HG03521 (cell line): ENCODE measurements around the gene NTM.
"Not testable (repeated sequence)": the region's sequence is repeated elsewhere in the genome, so short reads cannot be mapped to it uniquely, and the experiment has no call there.

Experiments
- ATAC-seq: cut with Tn5 transposase; IDR thresholded peaks from one replicate; pipeline ENCODE4 v1.9.1; 2021; ENCODE audit warnings: mild to moderate bottlenecking, moderate library complexity; ENCODE audit not compliant: unreplicated experiment

The NTM gene

DNA sequence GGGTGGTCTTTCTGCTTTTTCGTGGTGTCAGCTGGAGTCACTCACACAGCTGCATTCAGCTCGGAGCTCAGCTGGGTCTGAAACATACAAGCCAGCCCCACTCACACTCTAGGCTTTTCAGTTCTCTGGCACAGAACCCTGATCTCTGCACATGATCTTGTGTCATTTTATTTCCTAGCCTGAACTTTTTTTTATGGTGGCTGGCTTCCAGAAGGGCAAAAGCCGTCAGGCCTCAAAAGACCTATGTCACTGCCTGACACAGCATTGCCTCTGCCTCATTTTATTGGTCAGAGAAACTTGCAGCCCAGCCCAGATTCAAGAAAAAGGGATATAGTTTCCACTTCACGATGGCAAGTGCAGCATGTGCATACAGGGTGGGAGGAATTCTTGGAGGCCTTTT lies 117.8 kb downstream of the NTM start:
- no peak for ATAC-seq

- ATAC-seq, result no peak
Measured at GRCh38 chr11:131491503-131491902, 121.1 kb downstream of the NTM start.

DNA sequence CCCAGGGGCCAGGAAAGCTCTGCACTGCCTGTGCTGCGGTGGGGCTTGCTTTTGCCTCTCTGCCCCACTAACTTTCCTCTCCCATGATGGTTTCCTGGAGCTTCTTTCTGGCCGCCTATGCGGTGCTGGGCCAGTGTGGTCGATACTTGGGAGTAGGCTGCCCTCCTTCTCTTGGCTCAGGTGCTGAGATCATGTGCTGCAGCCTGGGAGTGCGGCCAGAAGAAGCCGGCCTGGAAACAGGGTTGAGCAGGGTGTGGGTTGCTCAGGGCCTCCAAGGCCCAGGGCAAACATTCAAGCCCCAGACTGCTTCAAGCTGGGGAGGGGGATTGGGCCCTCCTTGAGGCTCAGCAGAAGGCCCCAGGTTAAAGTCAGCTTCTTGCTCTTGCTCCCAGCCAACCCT lies 125.0 kb downstream of the NTM start:
- ATAC-seq, result no peak

GRCh38 chr11:131497686-131498085 lies 127.3 kb downstream of the NTM start:
- not testable (repeated sequence) for ATAC-seq

- no peak for ATAC-seq
Measured at GRCh38 chr11:131498631-131499160, 128.3 kb downstream of the NTM start.

DNA sequence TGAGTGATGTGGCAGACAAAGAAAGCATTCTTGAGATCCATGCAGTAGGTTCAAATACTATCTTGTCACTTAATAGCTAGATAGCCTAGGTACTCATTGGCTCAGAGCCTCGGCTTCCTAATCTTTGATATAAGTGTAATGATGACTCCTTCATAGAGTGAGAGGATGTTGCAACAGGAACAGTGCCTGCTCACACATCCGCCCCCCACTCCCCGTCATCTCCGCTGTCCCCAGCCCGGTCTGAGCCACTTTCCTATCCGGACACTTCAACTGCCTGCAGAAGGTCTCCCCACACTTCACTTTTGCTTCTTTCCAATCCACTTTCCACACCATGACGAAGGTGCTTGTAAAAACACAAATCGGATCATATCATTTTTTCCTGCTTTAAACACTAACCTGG lies 128.8 kb downstream of the NTM start:
- ATAC-seq, result no peak

DNA sequence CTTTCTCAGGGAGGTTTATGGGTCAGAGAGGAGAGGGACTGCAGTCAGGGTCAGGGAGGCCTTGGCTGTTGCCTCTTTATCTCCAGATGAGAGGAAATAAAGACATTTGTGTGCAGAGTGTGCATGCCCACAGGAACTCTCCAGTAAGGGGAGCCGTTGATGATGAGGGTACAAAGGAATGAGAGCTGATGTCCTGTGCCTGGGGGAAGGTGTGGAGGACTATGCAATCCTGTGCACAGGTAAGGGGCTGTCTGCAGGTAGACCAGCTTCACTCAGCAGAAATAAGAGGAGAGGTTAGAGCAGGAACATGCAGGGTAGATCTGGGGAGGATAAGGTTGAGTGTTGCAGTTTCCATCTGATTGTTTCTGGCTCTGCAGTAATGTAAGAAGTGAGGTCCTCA lies 132.6 kb downstream of the NTM start:
- ATAC-seq, result no peak

- no peak for ATAC-seq
Measured at GRCh38 chr11:131504199-131504949, 134.0 kb downstream of the NTM start.

- no peak for ATAC-seq
Measured at GRCh38 chr11:131506348-131506747, 135.9 kb downstream of the NTM start.

DNA sequence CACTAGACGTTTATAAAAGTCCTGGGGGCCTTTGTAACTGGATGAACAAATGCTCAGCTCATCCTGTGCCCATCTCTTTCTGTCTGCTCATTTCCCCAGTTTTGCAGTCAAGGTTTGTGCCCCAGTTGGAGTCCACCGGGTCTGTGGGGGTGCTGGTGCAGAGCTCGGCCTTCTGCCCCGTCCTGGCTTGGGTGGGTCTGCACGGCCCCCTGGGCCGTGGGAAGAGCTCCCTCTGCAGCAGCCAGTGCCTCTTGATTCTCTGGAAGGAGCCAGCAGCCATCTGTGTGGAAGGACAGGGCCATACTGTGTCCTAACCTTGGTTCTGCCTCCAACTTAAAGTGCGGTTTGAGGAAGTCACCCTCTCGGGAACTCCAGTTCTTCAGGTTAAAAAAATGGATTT lies 140.2 kb downstream of the NTM start:
- ATAC-seq, result no peak

GRCh38 chr11:131511794-131512193 lies 141.4 kb downstream of the NTM start:
- ATAC-seq, result no peak

DNA sequence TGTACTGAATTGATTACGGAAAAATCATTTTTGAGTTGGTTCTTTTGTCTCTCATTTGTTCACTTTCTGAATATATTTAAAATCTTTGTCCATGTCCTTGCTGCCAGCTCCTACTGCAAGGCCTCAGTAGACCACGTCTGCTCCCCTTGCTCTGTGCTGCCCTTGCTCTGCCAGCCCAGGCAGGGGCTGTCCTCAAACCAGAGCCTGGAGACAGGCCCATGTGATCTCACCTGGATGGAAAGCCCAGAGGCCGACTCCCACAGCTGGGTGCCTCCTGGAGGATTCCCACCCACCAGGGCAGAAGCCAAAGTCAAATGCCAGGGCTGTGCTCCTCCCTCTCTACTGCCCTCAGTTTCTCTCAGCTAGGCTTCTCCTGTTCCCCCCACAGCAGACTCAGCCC lies 141.8 kb downstream of the NTM start:
- ATAC-seq, result no peak

DNA sequence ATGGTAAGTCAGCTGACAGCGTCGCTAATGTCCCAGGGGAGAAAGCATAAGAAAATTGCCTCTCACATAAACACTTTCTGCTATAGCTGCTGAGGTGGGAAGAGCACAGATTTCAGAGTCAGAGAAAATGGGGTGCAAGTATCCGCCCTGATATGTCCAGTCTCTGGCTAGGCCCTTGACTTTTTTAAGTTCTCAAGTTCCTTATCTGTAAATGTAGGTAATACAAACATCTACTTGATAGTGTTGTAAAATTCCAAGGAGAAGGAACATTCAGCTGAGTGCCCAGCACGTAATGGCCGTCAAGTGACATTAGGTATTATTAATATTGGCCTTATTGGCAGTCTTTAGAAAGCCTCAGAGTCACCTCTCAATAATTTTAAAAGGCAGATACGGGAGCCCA lies 143.6 kb downstream of the NTM start:
- ATAC-seq, result no peak

DNA sequence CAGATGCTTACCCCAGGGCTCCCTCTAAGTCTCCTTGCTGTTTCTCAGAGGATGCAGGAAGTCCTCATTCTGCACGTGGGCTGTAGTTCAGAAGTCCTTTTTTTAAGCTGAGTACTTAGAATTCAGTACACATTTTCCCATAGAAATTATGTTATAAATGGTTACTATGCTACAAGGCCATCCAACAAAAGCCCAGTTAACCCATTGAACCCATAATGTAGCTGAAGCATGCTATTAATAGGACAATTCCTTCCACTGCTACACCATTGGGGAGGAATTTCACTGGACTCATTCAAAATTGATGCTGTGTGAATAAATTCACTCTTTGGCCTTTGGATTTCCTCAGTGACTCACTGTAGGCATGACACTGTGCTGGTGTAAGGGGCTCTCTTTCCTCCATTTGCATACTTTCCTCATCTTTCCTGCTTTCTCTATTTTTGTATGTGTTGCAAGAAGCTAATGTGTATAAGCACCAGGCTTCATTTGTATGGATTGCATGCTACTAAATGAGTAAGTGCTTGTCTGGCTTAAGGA lies 148.0 kb downstream of the NTM start:
- ATAC-seq, result no peak

DNA sequence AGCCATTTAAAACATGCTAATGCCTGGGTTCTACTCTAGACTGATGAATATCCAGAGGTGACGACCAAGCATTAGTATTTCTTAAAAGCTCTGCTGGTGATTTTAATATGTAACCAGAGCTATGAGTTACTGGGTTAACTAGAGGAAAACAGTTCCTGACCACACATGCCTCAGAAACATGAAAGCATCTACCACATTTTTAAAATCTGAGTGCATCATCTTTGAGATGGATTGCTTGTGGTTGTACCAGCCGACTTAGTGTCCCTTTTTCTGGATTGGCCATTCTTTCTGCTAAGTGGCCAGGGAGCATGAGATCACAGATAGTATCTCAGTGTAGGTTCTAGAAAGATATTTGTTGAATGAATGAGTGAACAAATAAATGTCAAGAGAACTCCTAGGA lies 152.4 kb downstream of the NTM start:
- no peak for ATAC-seq

- ATAC-seq, result no peak
Measured at GRCh38 chr11:131530407-131530806, 160.0 kb downstream of the NTM start.

GRCh38 chr11:131533149-131533548 lies 162.7 kb downstream of the NTM start:
- no peak for ATAC-seq

DNA sequence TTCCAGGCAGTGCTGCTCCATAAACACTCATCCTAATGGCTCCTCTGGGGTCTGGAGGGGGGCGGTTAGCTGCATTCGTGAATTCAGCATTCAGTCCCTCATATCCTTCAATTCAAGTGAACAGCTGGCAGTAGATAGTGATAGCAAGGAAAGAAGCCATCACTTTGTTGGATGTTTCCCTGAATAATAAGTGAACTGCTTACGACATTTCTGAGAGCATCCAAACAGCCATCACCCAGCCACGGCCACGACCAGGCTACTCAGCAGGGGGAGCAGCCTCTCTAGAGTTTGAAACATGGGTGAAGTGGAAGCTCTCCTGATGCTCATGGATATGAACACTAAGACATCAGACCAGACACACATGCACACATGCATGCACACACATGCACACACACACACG lies 163.6 kb downstream of the NTM start:
- no peak for ATAC-seq

DNA sequence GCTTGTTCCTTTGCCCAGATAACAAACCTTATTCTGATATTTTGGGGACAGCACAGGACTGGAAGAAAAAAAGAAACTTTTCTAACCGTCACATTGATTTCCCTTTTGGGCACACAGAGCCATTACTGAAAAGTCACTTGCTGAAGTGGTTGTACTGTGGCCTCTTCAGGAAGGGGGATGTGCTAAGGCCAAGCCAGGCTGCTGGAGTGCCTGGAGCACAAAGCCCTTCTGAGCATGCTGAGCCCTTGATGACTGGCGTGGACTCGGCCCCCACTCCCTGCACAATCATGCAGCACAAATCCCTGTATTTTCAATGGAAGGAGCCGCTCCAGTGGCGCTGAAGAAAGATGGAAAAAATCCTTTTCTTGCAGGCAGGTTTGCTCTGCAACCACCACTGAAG lies 164.2 kb downstream of the NTM start:
- no peak for ATAC-seq

- no peak for ATAC-seq
Measured at GRCh38 chr11:131536159-131536558, 165.7 kb downstream of the NTM start.

GRCh38 chr11:131537196-131537595 lies 166.8 kb downstream of the NTM start:
- no peak for ATAC-seq

DNA sequence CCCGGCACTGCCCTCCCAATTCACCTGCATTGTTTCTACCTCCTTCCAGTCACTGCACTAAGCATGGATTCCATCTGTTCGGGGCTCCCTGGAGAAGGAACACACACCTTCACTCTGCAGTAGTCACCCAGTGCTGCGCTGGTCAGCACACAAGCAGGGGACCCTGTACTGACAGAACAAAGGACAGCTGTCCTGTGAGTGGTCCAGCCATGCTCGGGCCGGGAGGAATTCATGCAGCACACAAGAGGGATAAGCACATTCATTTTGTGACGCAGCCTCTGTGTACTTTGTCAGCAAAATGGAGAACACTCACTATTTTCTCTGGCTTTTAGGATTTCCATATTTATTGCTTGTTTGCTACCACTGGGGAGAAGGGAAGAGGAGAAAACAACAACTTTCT lies 167.3 kb downstream of the NTM start:
- ATAC-seq, result no peak

DNA sequence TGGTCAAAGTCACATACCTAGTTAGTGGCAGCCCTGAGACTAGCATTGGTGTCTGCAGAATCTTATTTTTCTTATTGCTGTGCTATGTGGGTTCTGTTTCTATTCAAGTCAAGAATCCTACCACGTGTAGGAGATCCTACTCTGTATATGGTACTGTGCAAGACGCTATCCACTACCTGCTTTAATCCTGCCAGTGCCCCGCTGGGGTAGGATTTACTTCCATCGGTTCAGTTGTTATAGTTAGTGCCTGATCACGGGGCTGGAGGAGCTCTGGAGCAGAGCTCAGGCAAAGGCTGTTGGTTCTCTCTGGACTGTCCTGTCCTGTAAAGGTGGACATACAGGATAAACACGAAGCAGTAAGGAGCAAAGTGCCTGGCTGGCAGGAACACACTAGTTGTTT lies 167.9 kb downstream of the NTM start:
- ATAC-seq, result no peak
